Measurements from ENCODE around the gene UGT1A4.

UGT1A4 gene

GRCh38 chr2:233814056-233814835 is 95.7 kb downstream of the UGT1A4 start:
- Mint-ChIP-seq H3K4me1 (no peaks in the 10 kb centered on the region), H3K27ac (ENCODE audit: low read depth) (no peak overlapping the region), H3K36me3 (ENCODE audit: insufficient read depth) (no peaks in the 10 kb centered on the region), H3K4me3 (no peak overlapping the region), H3K9me3 (no peaks in the 10 kb centered on the region), H3K27me3 (peaks cover 83% of the 10 kb centered on the region)
- no peak for DNase-seq (ENCODE audit: low spot score in 2 of 2)
- ATAC-seq (replicated peaks; ENCODE audit: extremely low read depth, poor library complexity, severe bottlenecking) = no peak

- no peak for DNase-seq (ENCODE audit: low spot score in 2 of 2)
- Mint-ChIP-seq H3K4me3 (no peak overlapping the region), H3K27me3 (peaks cover 94% of the 10 kb centered on the region), H3K27ac (ENCODE audit: low read depth) (no peak overlapping the region), H3K4me1 (no peaks in the 10 kb centered on the region), H3K36me3 (ENCODE audit: insufficient read depth) (no peaks in the 10 kb centered on the region), H3K9me3 (no peaks in the 10 kb centered on the region)
- ATAC-seq (replicated peaks; ENCODE audit: extremely low read depth, poor library complexity, severe bottlenecking) = no peak
Observed at GRCh38 chr2:233815861-233816260, 97.3 kb downstream of the UGT1A4 start.

- Mint-ChIP-seq H3K9me3 (no peaks in the 10 kb centered on the region), H3K4me1 (no peaks in the 10 kb centered on the region), H3K27ac (ENCODE audit: low read depth) (no peak overlapping the region), H3K27me3 (peaks cover 94% of the 10 kb centered on the region), H3K36me3 (ENCODE audit: insufficient read depth) (no peaks in the 10 kb centered on the region), H3K4me3 (no peak overlapping the region)
- DNase-seq (ENCODE audit: low spot score in 2 of 2) (no peak), ATAC-seq (replicated peaks; ENCODE audit: extremely low read depth, poor library complexity, severe bottlenecking) (no peak)
Observed at GRCh38 chr2:233816334-233816733, 97.8 kb downstream of the UGT1A4 start.

- DNase-seq (ENCODE audit: low spot score in 2 of 2) (no peak), ATAC-seq (replicated peaks; ENCODE audit: extremely low read depth, poor library complexity, severe bottlenecking) (no peak)
- no peak overlapping the region for H3K27ac Mint-ChIP-seq (ENCODE audit: low read depth)
- no peaks in the 10 kb centered on the region for H3K4me1 Mint-ChIP-seq
- no peaks in the 10 kb centered on the region for H3K9me3 Mint-ChIP-seq
- no peaks in the 10 kb centered on the region for H3K36me3 Mint-ChIP-seq (ENCODE audit: insufficient read depth)
- H3K4me3 Mint-ChIP-seq = no peak overlapping the region
- peaks cover 93% of the 10 kb centered on the region for H3K27me3 Mint-ChIP-seq
Observed at GRCh38 chr2:233816771-233817170, 98.2 kb downstream of the UGT1A4 start.

- ATAC-seq (replicated peaks; ENCODE audit: extremely low read depth, poor library complexity, severe bottlenecking) (no peak), DNase-seq (ENCODE audit: low spot score in 2 of 2) (no peak)
- H3K4me3 Mint-ChIP-seq = no peak overlapping the region
- H3K27ac Mint-ChIP-seq (ENCODE audit: low read depth) = no peak overlapping the region
- no peaks in the 10 kb centered on the region for H3K4me1 Mint-ChIP-seq
- H3K36me3 Mint-ChIP-seq (ENCODE audit: insufficient read depth) = no peaks in the 10 kb centered on the region
- peaks cover 87% of the 10 kb centered on the region for H3K27me3 Mint-ChIP-seq
- no peaks in the 10 kb centered on the region for H3K9me3 Mint-ChIP-seq
Observed at GRCh38 chr2:233817361-233817911, 98.9 kb downstream of the UGT1A4 start.

GRCh38 chr2:233817995-233818638 is 99.6 kb downstream of the UGT1A4 start:
- no peak for ATAC-seq (replicated peaks; ENCODE audit: extremely low read depth, poor library complexity, severe bottlenecking)
- no peaks in the 10 kb centered on the region for H3K36me3 Mint-ChIP-seq (ENCODE audit: insufficient read depth)
- H3K27me3 Mint-ChIP-seq = peaks cover 80% of the 10 kb centered on the region
- no peak overlapping the region for H3K4me3 Mint-ChIP-seq
- DNase-seq (ENCODE audit: low spot score in 2 of 2) = no peak
- H3K4me1 Mint-ChIP-seq = no peaks in the 10 kb centered on the region
- H3K27ac Mint-ChIP-seq (ENCODE audit: low read depth) = no peak overlapping the region
- H3K9me3 Mint-ChIP-seq = no peaks in the 10 kb centered on the region

GRCh38 chr2:233818639-233819621 is 100.4 kb downstream of the UGT1A4 start:
- Mint-ChIP-seq H3K9me3 (no peaks in the 10 kb centered on the region), H3K27ac (ENCODE audit: low read depth) (no peak overlapping the region), H3K36me3 (ENCODE audit: insufficient read depth) (no peaks in the 10 kb centered on the region), H3K4me3 (no peak overlapping the region), H3K27me3 (peaks cover 78% of the 10 kb centered on the region), H3K4me1 (no peaks in the 10 kb centered on the region)
- DNase-seq (ENCODE audit: low spot score in 2 of 2) (no peak), ATAC-seq (replicated peaks; ENCODE audit: extremely low read depth, poor library complexity, severe bottlenecking) (no peak)

GRCh38 chr2:233819884-233820773 is 101.6 kb downstream of the UGT1A4 start:
- Mint-ChIP-seq H3K36me3 (ENCODE audit: insufficient read depth) (no peaks in the 10 kb centered on the region), H3K27ac (ENCODE audit: low read depth) (no peak overlapping the region), H3K9me3 (no peaks in the 10 kb centered on the region), H3K27me3 (peaks cover 66% of the 10 kb centered on the region), H3K4me1 (no peaks in the 10 kb centered on the region), H3K4me3 (no peak overlapping the region)
- ATAC-seq (replicated peaks; ENCODE audit: extremely low read depth, poor library complexity, severe bottlenecking) = no peak
- DNase-seq (ENCODE audit: low spot score in 2 of 2) = no peak

GRCh38 chr2:233820774-233821105 is 102.2 kb downstream of the UGT1A4 start:
- no peak overlapping the region for H3K4me3 Mint-ChIP-seq
- DNase-seq (ENCODE audit: low spot score in 2 of 2) = no peak
- ATAC-seq (replicated peaks; ENCODE audit: extremely low read depth, poor library complexity, severe bottlenecking) = no peak
- no peaks in the 10 kb centered on the region for H3K9me3 Mint-ChIP-seq
- peaks cover 66% of the 10 kb centered on the region for H3K27me3 Mint-ChIP-seq
- H3K36me3 Mint-ChIP-seq (ENCODE audit: insufficient read depth) = no peaks in the 10 kb centered on the region
- no peak overlapping the region for H3K27ac Mint-ChIP-seq (ENCODE audit: low read depth)
- no peaks in the 10 kb centered on the region for H3K4me1 Mint-ChIP-seq

GRCh38 chr2:233821196-233821595 is 102.7 kb downstream of the UGT1A4 start:
- H3K27me3 Mint-ChIP-seq = peaks cover 66% of the 10 kb centered on the region
- no peaks in the 10 kb centered on the region for H3K36me3 Mint-ChIP-seq (ENCODE audit: insufficient read depth)
- ATAC-seq (replicated peaks; ENCODE audit: extremely low read depth, poor library complexity, severe bottlenecking) (no peak), DNase-seq (ENCODE audit: low spot score in 2 of 2) (no peak)
- H3K27ac Mint-ChIP-seq (ENCODE audit: low read depth) = no peak overlapping the region
- H3K4me1 Mint-ChIP-seq = no peaks in the 10 kb centered on the region
- H3K4me3 Mint-ChIP-seq = no peak overlapping the region
- no peaks in the 10 kb centered on the region for H3K9me3 Mint-ChIP-seq

GRCh38 chr2:233821709-233822100 is 103.2 kb downstream of the UGT1A4 start:
- ATAC-seq (replicated peaks; ENCODE audit: extremely low read depth, poor library complexity, severe bottlenecking) (no peak), DNase-seq (ENCODE audit: low spot score in 2 of 2) (no peak)
- Mint-ChIP-seq H3K4me1 (no peaks in the 10 kb centered on the region), H3K36me3 (ENCODE audit: insufficient read depth) (no peaks in the 10 kb centered on the region), H3K27ac (ENCODE audit: low read depth) (no peak overlapping the region), H3K4me3 (no peak overlapping the region), H3K9me3 (no peaks in the 10 kb centered on the region), H3K27me3 (peaks cover 66% of the 10 kb centered on the region)

All from central memory CD8-positive, alpha-beta T cell (primary cell).